Testis (tissue), 3 donors: ENCODE results near the gene PRTFDC1. TPM values are rescaled to one million over a fixed set of nuclear protein-coding genes. Genes with fewer than 3 reads are reported as not detected.
A peak's percentile ranks its signal among the peaks of the same experiment; 100 is the strongest.

Experiments used
- DNase-seq: peaks from one replicate; pipeline ENCODE4 v3.0.0-alpha.2; 2019
- H3K27ac ChIP-seq, 2 donors: fragments of 200-600 bp; sonication (generic); one replicate each; pipeline ENCODE4 v1.5.1; 2019
- H3K27me3 ChIP-seq: fragments of 200-600 bp; sonication (generic); one replicate; pipeline ENCODE4 v1.5.1; 2019
- H3K36me3 ChIP-seq: fragments of 200-600 bp; sonication (generic); one replicate; pipeline ENCODE4 v1.5.1; 2017; ENCODE audit warnings: low read depth; ENCODE audit errors: missing control alignments
- H3K4me1 ChIP-seq: fragments of 200-600 bp; sonication (generic); one replicate; pipeline ENCODE4 v1.5.1; 2019
- H3K4me3 ChIP-seq, 2 donors: fragments of 200-600 bp; sonication (generic); one replicate each; pipeline ENCODE4 v1.5.1; 2017 to 2019
- H3K9me3 ChIP-seq: fragments of 200-600 bp; sonication (generic); one replicate; pipeline ENCODE4 v1.5.1; 2017
- POLR2A ChIP-seq: fragments of 450-650 bp; IDR thresholded peaks from one replicate; pipeline ENCODE4 v1.6.1; 2017; ENCODE audit warnings: antibody characterized with exemption, mild to moderate bottlenecking, moderate library complexity
- WGBS, 2 donors: methylation state at CpG; one replicate each; pipeline ENCODE4 v1.1.5; 2018; 5-methylcytosine and 5-hydroxymethylcytosine counted together
- intact Hi-C: fragments of 100-400 bp; cut with DNase I; formaldehyde crosslinking; loops from one replicate; pipeline ENCODE4 v1.15.1; 2023; ENCODE audit warnings: low total_unique reads
- polyA plus RNA-seq: library from polyadenylated mRNA; stranded (reverse); fragments of 350-450 nt; fragmentation: Illumina TruSeq; extraction: RNeasy Lipid Tissue Mini Kit (QIAGEN cat#74804); gene quantifications from one replicate; pipeline ENCODE4 v1.2.3, GENCODE V29; 2014; ENCODE audit warnings: low read depth, low replicate concordance; ENCODE audit not compliant: insufficient read depth
- total RNA-seq, 2 donors: library from RNA; depleted of rRNA; stranded (reverse); fragments of >200 nt; gene quantifications; one replicate each; pipeline ENCODE4 v1.2.3, GENCODE V29; 2016
- TF ChIP-seq, protein P1 (sequence below), 3 experiments: fragments of 450-650 bp in 2 of 3; fragments of 200-600 bp in 1 of 3; sonication (generic) in 1 of 3; IDR thresholded peaks; one replicate each; pipeline ENCODE4 v1.5.1; 2016 to 2019; ENCODE audit warnings: antibody characterized with exemption in 3 of 3, mild to moderate bottlenecking in 2 of 3, moderate library complexity in 1 of 3

Gene PRTFDC1
- total and polyA plus RNA-seq, 3 donors from 2014 or later = 1.2 to 3.5 (median 2.7) TPM

DNA sequence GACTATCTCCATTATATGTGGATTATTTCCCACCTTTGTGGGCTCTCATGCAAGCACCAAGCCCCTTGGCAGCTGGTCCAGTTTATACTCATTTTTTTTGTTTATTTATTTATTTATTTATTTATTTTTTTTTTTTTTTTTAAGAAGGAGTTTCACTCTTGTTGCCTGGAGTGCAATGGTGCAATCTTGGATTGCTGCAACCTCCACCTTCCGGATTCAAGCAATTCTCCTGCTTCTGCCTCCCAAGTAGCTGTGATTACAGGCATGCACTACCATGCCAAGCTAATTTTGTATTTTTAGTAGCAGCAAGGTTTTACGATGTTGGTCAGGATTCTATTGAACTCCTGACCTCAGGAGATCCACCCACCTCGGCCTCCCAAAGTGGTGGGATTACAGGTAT is 2.8 kb downstream of the PRTFDC1 start:
- WGBS, 2 donors = 94 to 95% methylated on average over 3 of the region's 3 CpGs
- Histone ChIP-seq H3K27me3 (no peaks in the 10 kb centered on the region), H3K36me3 (no peaks in the 10 kb centered on the region), H3K4me3 (no peak overlapping the region), H3K9me3 (no peaks in the 10 kb centered on the region), H3K27ac (no peak overlapping the region), H3K4me1 (peaks cover 6% of the 10 kb centered on the region)
- intact Hi-C loops = loop anchor here (2.0 kb wide), 1 partner anchor 67 kb away; the partner anchor contains the start of genes ENKUR and THNSL1
- no peak for DNase-seq
- TF ChIP-seq POLR2A = no peak

DNA sequence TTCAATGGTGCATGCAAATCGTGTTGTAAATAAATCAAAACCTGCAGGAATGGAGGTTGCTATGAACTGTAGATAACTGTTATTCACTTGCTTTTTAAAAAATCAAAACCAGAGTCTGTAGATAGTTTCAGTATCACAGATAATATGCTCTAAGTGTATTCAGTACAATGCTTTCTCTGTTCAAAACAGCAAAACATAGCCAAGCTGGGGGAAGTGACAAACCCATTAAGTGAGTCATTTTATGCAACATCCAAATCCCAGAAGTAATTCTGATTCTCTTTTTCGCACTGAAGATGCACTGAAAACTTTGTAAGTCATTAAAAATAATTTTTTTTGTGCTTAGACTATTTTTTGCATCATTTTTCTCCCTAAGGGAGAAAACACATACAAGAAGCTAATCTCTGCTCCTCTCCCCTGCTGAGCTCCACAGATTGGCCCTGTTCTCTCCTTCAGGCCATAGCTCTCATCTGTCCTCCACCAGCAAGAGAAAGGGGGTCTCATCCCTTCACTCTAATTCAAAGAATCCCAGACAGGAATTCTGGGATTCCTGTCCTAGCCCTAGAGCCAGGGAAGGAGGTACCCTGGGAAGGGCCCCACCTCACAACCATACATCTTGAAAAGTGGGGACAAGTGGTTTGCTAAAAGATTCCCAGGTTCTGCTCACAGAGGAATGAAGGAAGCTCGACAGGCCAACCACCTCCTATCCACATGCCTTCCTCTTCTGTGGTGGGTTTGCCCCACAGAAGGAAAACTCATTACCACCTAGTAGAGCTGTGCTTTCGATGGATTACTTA is 4.9 kb downstream of the PRTFDC1 start:
- H3K36me3 ChIP-seq = no peaks in the 10 kb centered on the region
- H3K4me3 ChIP-seq = no peak overlapping the region
- H3K9me3 ChIP-seq = no peaks in the 10 kb centered on the region
- peaks cover 6% of the 10 kb centered on the region for H3K4me1 ChIP-seq
- 66 to 68% methylated on average over 4 of the region's 4 CpGs for WGBS, 2 donors
- intact Hi-C loops = no loop called here
- TF ChIP-seq, protein P1, sequence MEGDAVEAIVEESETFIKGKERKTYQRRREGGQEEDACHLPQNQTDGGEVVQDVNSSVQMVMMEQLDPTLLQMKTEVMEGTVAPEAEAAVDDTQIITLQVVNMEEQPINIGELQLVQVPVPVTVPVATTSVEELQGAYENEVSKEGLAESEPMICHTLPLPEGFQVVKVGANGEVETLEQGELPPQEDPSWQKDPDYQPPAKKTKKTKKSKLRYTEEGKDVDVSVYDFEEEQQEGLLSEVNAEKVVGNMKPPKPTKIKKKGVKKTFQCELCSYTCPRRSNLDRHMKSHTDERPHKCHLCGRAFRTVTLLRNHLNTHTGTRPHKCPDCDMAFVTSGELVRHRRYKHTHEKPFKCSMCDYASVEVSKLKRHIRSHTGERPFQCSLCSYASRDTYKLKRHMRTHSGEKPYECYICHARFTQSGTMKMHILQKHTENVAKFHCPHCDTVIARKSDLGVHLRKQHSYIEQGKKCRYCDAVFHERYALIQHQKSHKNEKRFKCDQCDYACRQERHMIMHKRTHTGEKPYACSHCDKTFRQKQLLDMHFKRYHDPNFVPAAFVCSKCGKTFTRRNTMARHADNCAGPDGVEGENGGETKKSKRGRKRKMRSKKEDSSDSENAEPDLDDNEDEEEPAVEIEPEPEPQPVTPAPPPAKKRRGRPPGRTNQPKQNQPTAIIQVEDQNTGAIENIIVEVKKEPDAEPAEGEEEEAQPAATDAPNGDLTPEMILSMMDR (IDR thresholded peaks at IDR 0.05) = no peak
- TF ChIP-seq POLR2A = no peak
- H3K27me3 ChIP-seq = no peaks in the 10 kb centered on the region
- peak overlapping the region in 1 of 2 donors; percentile 7 for H3K27ac ChIP-seq
- DNase-seq = no peak

DNA sequence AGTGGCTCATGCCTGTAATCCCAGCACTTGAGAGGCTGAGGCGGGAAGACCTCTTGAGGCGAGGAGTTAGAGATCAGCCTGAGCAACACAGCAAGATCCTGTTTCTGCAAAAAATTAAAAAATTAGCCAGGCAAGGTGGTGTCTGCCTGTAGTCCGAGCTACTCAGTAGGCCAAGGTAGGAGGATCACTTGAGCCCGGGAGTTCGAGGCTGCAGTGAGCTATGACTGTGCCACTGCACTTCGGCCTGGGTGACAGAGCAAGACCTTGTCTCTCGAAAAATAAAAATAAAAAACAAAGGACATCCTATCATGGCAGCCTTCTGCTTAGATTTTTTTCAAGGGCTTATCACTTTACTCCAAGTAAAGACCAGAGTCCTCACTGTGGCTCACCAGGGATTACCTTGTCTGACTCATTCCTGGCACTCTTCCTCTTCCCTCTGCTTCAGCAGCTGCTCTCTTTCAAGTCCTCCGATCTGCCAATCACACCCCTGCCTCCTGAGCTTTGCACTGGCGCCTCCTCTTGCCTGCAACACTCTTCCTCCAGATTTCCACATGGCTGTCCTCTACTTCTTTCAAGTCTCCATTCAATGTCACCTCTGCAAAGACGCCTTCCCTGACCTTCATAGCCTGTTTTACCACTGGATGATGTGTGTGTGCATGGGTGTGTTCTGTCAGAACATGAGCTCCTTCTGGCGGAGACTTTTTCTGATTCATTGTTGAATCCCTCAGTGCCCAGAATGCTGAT is 7.7 kb downstream of the PRTFDC1 start:
- Histone ChIP-seq H3K4me3 (no peak overlapping the region), H3K27ac (no peak overlapping the region), H3K4me1 (no peaks in the 10 kb centered on the region), H3K36me3 (no peaks in the 10 kb centered on the region), H3K9me3 (no peaks in the 10 kb centered on the region), H3K27me3 (no peaks in the 10 kb centered on the region)
- TF ChIP-seq, protein P1 (IDR thresholded peaks at IDR 0.05) = no peak
- no peak for TF ChIP-seq POLR2A
- intact Hi-C loops = no loop called here
- WGBS, 2 donors = 89 to 93% methylated on average over 11 of the region's 11 CpGs
- DNase-seq = no peak

DNA sequence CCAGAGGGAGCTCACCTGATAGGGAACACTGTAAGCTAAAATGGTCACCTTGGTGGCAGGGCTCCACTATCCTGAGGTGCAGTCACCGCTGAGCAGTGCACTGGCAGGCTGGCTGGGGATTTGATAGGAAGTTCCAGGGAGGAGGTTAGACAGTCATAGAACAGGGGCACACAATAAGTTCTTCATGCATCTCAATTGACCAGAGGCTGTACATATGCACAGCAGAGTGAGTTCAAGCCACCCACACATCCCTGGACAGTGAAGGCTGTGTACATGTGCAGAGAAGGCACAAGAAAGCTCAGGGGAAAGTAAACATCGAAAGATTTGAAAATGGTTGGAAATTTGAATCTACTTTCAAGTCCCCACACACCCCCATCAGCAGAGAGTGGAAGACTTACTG is 13.9 kb downstream of the PRTFDC1 start:
- no peak overlapping the region for H3K27ac ChIP-seq
- H3K36me3 ChIP-seq = no peaks in the 10 kb centered on the region
- no peaks in the 10 kb centered on the region for H3K9me3 ChIP-seq
- no peaks in the 10 kb centered on the region for H3K27me3 ChIP-seq
- H3K4me3 ChIP-seq = no peak overlapping the region
- no peaks in the 10 kb centered on the region for H3K4me1 ChIP-seq
- TF ChIP-seq, protein P1 (IDR thresholded peaks at IDR 0.05) = no peak
- no peak for TF ChIP-seq POLR2A
- DNase-seq = no peak
- intact Hi-C loops = no loop called here
- WGBS, 2 donors = 81 to 83% methylated on average over 2 of the region's 2 CpGs

DNA sequence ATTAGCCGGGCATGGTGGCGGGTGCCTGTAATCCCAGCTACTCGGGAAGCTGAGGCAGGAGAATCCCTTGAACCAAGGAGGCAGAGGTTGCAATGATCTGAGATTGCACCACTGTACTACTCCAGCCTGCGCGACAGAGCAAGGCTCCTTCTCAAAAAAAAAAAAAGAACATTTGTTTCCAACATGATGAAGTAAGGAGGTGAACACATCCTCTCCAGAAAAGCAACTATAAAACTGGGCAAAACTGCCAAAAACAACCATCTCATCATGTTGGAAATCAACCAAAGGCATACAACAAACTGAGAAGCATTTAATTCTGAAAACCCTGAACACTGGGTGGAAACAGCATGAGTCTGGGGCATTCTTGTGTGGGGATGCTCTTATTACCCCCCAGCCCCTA is 14.3 kb downstream of the PRTFDC1 start:
- no peaks in the 10 kb centered on the region for H3K4me1 ChIP-seq
- H3K4me3 ChIP-seq = no peak overlapping the region
- no peaks in the 10 kb centered on the region for H3K27me3 ChIP-seq
- TF ChIP-seq, protein P1 (IDR thresholded peaks at IDR 0.05) = no peak
- no peak for TF ChIP-seq POLR2A
- no peak for DNase-seq
- H3K9me3 ChIP-seq = no peaks in the 10 kb centered on the region
- H3K36me3 ChIP-seq = no peaks in the 10 kb centered on the region
- WGBS, 2 donors = 90 to 92% methylated on average over 5 of the region's 5 CpGs
- no peak overlapping the region for H3K27ac ChIP-seq
- intact Hi-C loops = no loop called here
